Endothelial cell of umbilical vein (primary cell): ENCODE data around the gene SYNGR1. TPM values are rescaled to one million over a fixed set of nuclear protein-coding genes. Genes with fewer than 3 reads are reported as not detected.

Source experiments
- BruUV-seq: library from RNA; stranded (reverse); fragments of 400-500 nt; replicated peaks from 2 replicates; lab custom pipeline; 2021; lab: Mats Ljungman, UMichigan
- CTCF ChIA-PET: fragments of 300-600, 350-600 bp; sonication (Branson Sonifier 250); formaldehyde crosslinking; loops from one replicate; lab custom pipeline; 2021; ENCODE audit warnings: antibody characterized with exemption, inconsistent platforms; lab: Charles Lee
- POLR2A ChIA-PET: fragments of 300-600, 350-600 bp; sonication (Branson Sonifier 250); formaldehyde crosslinking; loops from one replicate; lab custom pipeline; 2021; ENCODE audit warnings: antibody characterized with exemption, inconsistent platforms; lab: Charles Lee
- DNase-seq: peaks from one replicate; pipeline ENCODE4 v3.0.0-alpha.2; 2011; ENCODE audit warnings: low read depth, low spot score
- FAIRE-seq: peaks from 2 replicates; lab custom pipeline; 2011; peaks lifted over from hg19 to GRCh38; lab: Jason Lieb, UNC
- H2AFZ ChIP-seq: 2 replicates; pipeline ENCODE4 v1.6.0; 2012; ENCODE audit warnings: low read depth, low read length, control low read depth, inconsistent platforms
- H3K27ac ChIP-seq: 2 replicates; pipeline ENCODE4 v1.5.1; 2011; ENCODE audit warnings: low read depth, mild to moderate bottlenecking, control low read depth, low read length, moderate library complexity; ENCODE audit not compliant: insufficient read depth
- H3K27me3 ChIP-seq, 2 experiments: 2 replicates each; pipeline versions ENCODE4 v1.6.0 to v1.6.1; 2011; ENCODE audit warnings: low read length in 2 of 2, mixed read lengths in 1 of 2; ENCODE audit not compliant: control insufficient read depth in 2 of 2, insufficient read depth in 2 of 2
- H3K36me3 ChIP-seq, 2 experiments: 2 replicates in 1 of 2; 3 replicates in 1 of 2; pipeline ENCODE4 v1.5.1; 2011; ENCODE audit warnings: low read length in 2 of 2, mild to moderate bottlenecking in 1 of 2, moderate library complexity in 1 of 2; ENCODE audit not compliant: control insufficient read depth in 2 of 2, insufficient read depth in 2 of 2; ENCODE audit errors: extremely low read depth in 1 of 2
- H3K4me1 ChIP-seq: 3 replicates; pipeline ENCODE4 v1.5.1; 2011; ENCODE audit warnings: mild to moderate bottlenecking, low read length; ENCODE audit not compliant: control insufficient read depth, insufficient read depth; ENCODE audit errors: extremely low read depth
- H3K4me2 ChIP-seq: 2 replicates; pipeline ENCODE4 v1.6.1; 2011; ENCODE audit warnings: low read length, control low read depth, mixed read lengths; ENCODE audit not compliant: insufficient read depth
- H3K4me3 ChIP-seq, 3 experiments: fragments of 200-600 bp in 1 of 3; sonication (generic), shearing (Covaris generic) in 1 of 3; replicated peaks in 1 of 3; 2 replicates each; pipeline ENCODE4 v1.5.1; 2011 to 2016; ENCODE audit warnings: control low read depth in 3 of 3, low read length in 3 of 3, mild to moderate bottlenecking in 2 of 3, inconsistent platforms in 1 of 3, low read depth in 1 of 3, moderate library complexity in 1 of 3; ENCODE audit not compliant: insufficient read depth in 1 of 3
- H3K79me2 ChIP-seq: 2 replicates; pipeline ENCODE4 v1.6.0; 2012; ENCODE audit warnings: low read length, inconsistent platforms; ENCODE audit not compliant: control insufficient read depth, insufficient read depth
- H3K9ac ChIP-seq: replicated peaks from 2 replicates; pipeline ENCODE3; 2011; ENCODE audit warnings: low read length, control low read depth; ENCODE audit not compliant: insufficient read depth; ENCODE audit errors: extremely low read depth
- H3K9me1 ChIP-seq: replicated peaks from 3 replicates; pipeline ENCODE4 v1.6.0; 2011; ENCODE audit warnings: mild to moderate bottlenecking, low read length; ENCODE audit not compliant: control insufficient read depth, insufficient read depth; ENCODE audit errors: extremely low read depth
- H3K9me3 ChIP-seq: replicated peaks from 2 replicates; pipeline ENCODE4 v1.5.1; 2012; ENCODE audit warnings: low read length, inconsistent platforms; ENCODE audit not compliant: control insufficient read depth, insufficient read depth
- H4K20me1 ChIP-seq: replicated peaks from 2 replicates; pipeline ENCODE3; 2011; ENCODE audit warnings: mild to moderate bottlenecking, low read length; ENCODE audit not compliant: control insufficient read depth, insufficient read depth; ENCODE audit errors: extremely low read depth
- EZH2 ChIP-seq: IDR thresholded peaks from 2 replicates; pipeline ENCODE4 v1.6.1; 2012; ENCODE audit warnings: borderline replicate concordance, low read depth, mild to moderate bottlenecking, moderate library complexity, low read length, inconsistent platforms; ENCODE audit not compliant: severe bottlenecking
- FOS ChIP-seq: IDR thresholded peaks from 2 replicates; pipeline ENCODE4 v1.6.1; 2011; ENCODE audit warnings: mild to moderate bottlenecking, low read length, moderate library complexity, borderline replicate concordance; ENCODE audit not compliant: insufficient read depth
- GATA2 ChIP-seq: IDR thresholded peaks from 2 replicates; pipeline ENCODE4 v1.7.0; 2011; ENCODE audit warnings: low read depth, mild to moderate bottlenecking, moderate library complexity, mixed read lengths, low read length; ENCODE audit not compliant: insufficient read length, insufficient read depth
- JUN ChIP-seq: IDR thresholded peaks from 2 replicates; pipeline ENCODE4 v1.6.1; 2011; ENCODE audit warnings: borderline replicate concordance, low read depth; ENCODE audit not compliant: insufficient read length, insufficient read depth
- MAX ChIP-seq: IDR thresholded peaks from 2 replicates; pipeline ENCODE4 v1.6.1; 2011; ENCODE audit not compliant: insufficient read depth, insufficient read length
- MYC ChIP-seq: IDR thresholded peaks from one replicate; pipeline ENCODE4 v1.6.1; 2011; ENCODE audit warnings: mild to moderate bottlenecking, low read depth, low read length
- POLR2A ChIP-seq: IDR thresholded peaks from 2 replicates; pipeline ENCODE4 v1.6.1; 2012; ENCODE audit warnings: low read depth, mild to moderate bottlenecking, control low read depth, low read length
- POLR2AphosphoS5 ChIP-seq: IDR thresholded peaks from 2 replicates; pipeline ENCODE4 v1.6.1; 2012; ENCODE audit warnings: low read depth, mild to moderate bottlenecking, control low read depth, low read length, moderate library complexity; ENCODE audit not compliant: insufficient read depth
- dilution Hi-C: fragments of 300-500 bp; cut with MboI; formaldehyde crosslinking; loops from one replicate; pipeline ENCODE4 v1.15.0; 2019; ENCODE audit warnings: low sequenced_read_pairs; ENCODE audit not compliant: extremely low pct_ligation_motif_present
- intact Hi-C: fragments of 100-400 bp; cut with micrococcal nuclease; formaldehyde crosslinking; loops from one replicate; pipeline ENCODE4 v1.10.0; 2022
- polyA plus RNA-seq, 4 experiments: library from polyadenylated mRNA; depleted of rRNA in 3 of 4; stranded (reverse) in 3 of 4; unstranded in 1 of 4; fragments of >200 nt; gene quantifications; 2 replicates each; pipeline versions ENCODE4 v1.2.1 to v1.2.3, GENCODE V29; 2011 to 2012; ENCODE audit warnings: missing spikeins in 1 of 4
- total RNA-seq: library from RNA; stranded (reverse); gene quantifications from 2 replicates; pipeline ENCODE4 v1.2.3, GENCODE V29; 2021
- TF ChIP-seq, protein P1 (sequence below), 2 donors: IDR thresholded peaks; 1 replicate in 1 of 2; 2 replicates in 1 of 2; pipeline ENCODE4 v1.5.1; 2011; ENCODE audit warnings: low read length in 2 of 2, mild to moderate bottlenecking in 2 of 2, moderate library complexity in 2 of 2, control low read depth in 1 of 2, inconsistent platforms in 1 of 2, low read depth in 1 of 2; ENCODE audit not compliant: insufficient read depth in 1 of 2; ENCODE audit errors: extremely low read depth in 1 of 2

The SYNGR1 gene
- total and polyA plus RNA-seq, 2 donors (not counting 3 experiments of a cell fraction or from before 2014, with no cell fraction given): 3.8 to 10.2 TPM

GRCh38 chr22:39384750-39385480, 35.1 kb downstream of the SYNGR1 start:
- BruUV-seq: no TSS peak
- peak; percentile 7 for DNase-seq
- Histone ChIP-seq H3K36me3 (no peaks in the 10 kb centered on the region), H3K79me2 (no peaks in the 10 kb centered on the region), H3K9me3 (no peaks in the 10 kb centered on the region), H3K27me3 (no peaks in the 10 kb centered on the region), H4K20me1 (no peaks in the 10 kb centered on the region), H3K4me3 (no peak overlapping the region), H3K4me2 (no peak overlapping the region), H3K9me1 (no peaks in the 10 kb centered on the region), H3K4me1 (no peaks in the 10 kb centered on the region), H3K9ac (no peak overlapping the region), H3K27ac (no peak overlapping the region), H2AFZ (no peak overlapping the region)
- dilution Hi-C loops: no loop called here
- POLR2A ChIA-PET: no interaction called here
- FAIRE-seq: no peak
- CTCF ChIA-PET: interaction anchor here (0.6 to 1.1 kb wide), 3 partner anchors 52 to 144 kb away, joined by 3 to 4 read pairs (median 3); no protein-coding TSS in a partner anchor
- intact Hi-C loops: no loop called here
- TF ChIP-seq GATA2: no peak
- TF ChIP-seq, protein P1, sequence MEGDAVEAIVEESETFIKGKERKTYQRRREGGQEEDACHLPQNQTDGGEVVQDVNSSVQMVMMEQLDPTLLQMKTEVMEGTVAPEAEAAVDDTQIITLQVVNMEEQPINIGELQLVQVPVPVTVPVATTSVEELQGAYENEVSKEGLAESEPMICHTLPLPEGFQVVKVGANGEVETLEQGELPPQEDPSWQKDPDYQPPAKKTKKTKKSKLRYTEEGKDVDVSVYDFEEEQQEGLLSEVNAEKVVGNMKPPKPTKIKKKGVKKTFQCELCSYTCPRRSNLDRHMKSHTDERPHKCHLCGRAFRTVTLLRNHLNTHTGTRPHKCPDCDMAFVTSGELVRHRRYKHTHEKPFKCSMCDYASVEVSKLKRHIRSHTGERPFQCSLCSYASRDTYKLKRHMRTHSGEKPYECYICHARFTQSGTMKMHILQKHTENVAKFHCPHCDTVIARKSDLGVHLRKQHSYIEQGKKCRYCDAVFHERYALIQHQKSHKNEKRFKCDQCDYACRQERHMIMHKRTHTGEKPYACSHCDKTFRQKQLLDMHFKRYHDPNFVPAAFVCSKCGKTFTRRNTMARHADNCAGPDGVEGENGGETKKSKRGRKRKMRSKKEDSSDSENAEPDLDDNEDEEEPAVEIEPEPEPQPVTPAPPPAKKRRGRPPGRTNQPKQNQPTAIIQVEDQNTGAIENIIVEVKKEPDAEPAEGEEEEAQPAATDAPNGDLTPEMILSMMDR (IDR thresholded peaks at IDR 0.05; ENCODE audit: extremely low read depth in 1 of 2, insufficient read depth in 1 of 2, low read depth in 1 of 2, low read length in 2 of 2): peak; percentile 27 to 52

DNA sequence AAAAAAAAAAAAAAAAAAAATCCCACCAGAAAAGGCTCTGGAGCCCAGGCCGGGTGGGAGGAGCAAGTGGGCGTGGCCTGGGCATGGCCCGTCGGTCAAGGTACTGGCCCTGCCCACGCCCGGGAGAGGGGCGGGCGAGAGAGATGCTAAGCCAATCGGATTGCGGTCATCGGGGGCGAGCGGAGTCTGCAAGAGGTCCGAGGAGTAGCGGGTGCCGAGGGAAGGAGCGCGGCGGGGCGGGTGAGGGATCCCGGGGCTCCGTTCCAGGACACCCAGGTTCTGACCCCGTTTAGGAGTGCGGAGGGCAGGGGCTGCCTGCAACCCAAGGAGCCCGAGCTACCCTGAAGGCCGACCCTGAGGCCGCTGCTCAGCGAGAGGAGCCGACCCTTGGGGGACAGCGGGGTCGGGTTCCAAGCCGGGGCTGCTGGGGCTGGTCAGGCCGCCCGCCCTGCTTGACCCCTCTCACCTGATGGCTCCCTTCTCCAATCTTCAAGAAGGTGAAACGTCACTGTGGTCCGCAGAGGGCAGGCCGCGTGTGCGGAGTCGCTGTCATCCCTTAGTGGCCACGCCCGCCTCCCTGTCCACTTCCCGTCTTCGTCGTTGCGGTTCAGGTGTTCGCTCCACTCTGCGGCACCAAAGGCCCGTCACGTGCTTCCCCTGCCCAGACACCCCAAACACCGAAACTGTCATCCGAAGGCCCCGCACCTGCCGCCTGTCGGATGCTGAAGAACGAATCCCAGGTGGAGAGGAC, 38.6 kb downstream of the SYNGR1 start:
- Histone ChIP-seq H3K9me1 (no peaks in the 10 kb centered on the region), H3K4me3 (peak overlapping the region; percentile 23 to 47 (median 24)), H3K27ac (no peak overlapping the region), H3K4me2 (peak overlapping the region; percentile 58), H3K79me2 (no peaks in the 10 kb centered on the region), H3K9me3 (no peaks in the 10 kb centered on the region), H3K27me3 (peaks cover 0 to 2% of the 10 kb centered on the region in 2 experiments), H4K20me1 (no peaks in the 10 kb centered on the region), H3K4me1 (no peaks in the 10 kb centered on the region), H3K9ac (no peak overlapping the region), H3K36me3 (no peaks in the 10 kb centered on the region), H2AFZ (peak overlapping the region; percentile 86)
- intact Hi-C loops: no loop called here
- no peak for TF ChIP-seq MAX
- no peak for TF ChIP-seq MYC
- TF ChIP-seq JUN: no peak
- TF ChIP-seq POLR2AphosphoS5: no peak
- no peak for TF ChIP-seq FOS
- no peak for TF ChIP-seq EZH2
- no peak for TF ChIP-seq POLR2A
- TF ChIP-seq GATA2: no peak
- TF ChIP-seq, protein P1 (IDR thresholded peaks at IDR 0.05; ENCODE audit: extremely low read depth in 1 of 2, insufficient read depth in 1 of 2, low read depth in 1 of 2, low read length in 2 of 2): no peak
- peak; percentile 91 for FAIRE-seq
- DNase-seq: peak; percentile 81
- ChIA-PET POLR2A (no interaction called here), CTCF (no interaction called here)
- no TSS peak for BruUV-seq
- dilution Hi-C loops: no loop called here
